ENCODE measurements around the gene CALML3. TPM values are rescaled to one million over a fixed set of nuclear protein-coding genes. Genes with fewer than 3 reads are reported as not detected.

Gene CALML3
- total and polyA plus RNA-seq, 10 of the 15 experiments (the other 5 are each of a cell fraction or from before 2014, with no cell fraction given) = not detected

- WGBS (ENCODE audit: insufficient coverage, insufficient replicate concordance, low lambda C conversion rate, missing lambda C conversion rate) = 53% methylated on average over 6 of the region's 7 CpGs
- no peak for FAIRE-seq
- no peak overlapping the region for H3K4me2 ChIP-seq (ENCODE audit: control insufficient read depth, insufficient read depth)
Observed at GRCh38 chr10:5536486-5537081, 11.8 kb downstream of the CALML3 start.

More at GRCh38 chr10:5536486-5537081, 11.8 kb downstream of the CALML3 start:
- CTCF ChIA-PET = interaction anchor here (0.6 kb wide), 1 partner anchor 1042 kb away, joined by 3 read pairs; no protein-coding TSS in a partner anchor
- no peak overlapping the region for H3K27ac ChIP-seq (ENCODE audit: control insufficient read depth, insufficient read depth)
- ATAC-seq (no peak), DNase-seq (ENCODE audit: low read depth, low spot score) (no peak)
- TF ChIP-seq NR2C2 (IDR thresholded peaks at IDR 0.05; ENCODE audit: borderline replicate concordance, control insufficient read depth, insufficient read length, low read depth) (no peak), PRDM15 (CRISPR knock-in tag; IDR thresholded peaks at IDR 0.05) (no peak), E2F4 (IDR thresholded peaks at IDR 0.05; ENCODE audit: low read depth, low read length) (no peak), CBX5 (IDR thresholded peaks at IDR 0.05; ENCODE audit: low read depth) (no peak), IRF5 (IDR thresholded peaks at IDR 0.05; ENCODE audit: borderline replicate concordance) (no peak), KDM1A (IDR thresholded peaks at IDR 0.05; ENCODE audit: borderline replicate concordance) (no peak), RAD21 (IDR thresholded peaks at IDR 0.05; ENCODE audit: insufficient read depth, low read depth, low read length) (no peak), POLR2AphosphoS2 (IDR thresholded peaks at IDR 0.05; ENCODE audit: low read depth, low read length) (no peak), CREM (IDR thresholded peaks at IDR 0.05; ENCODE audit: low read depth) (no peak), JUND (IDR thresholded peaks at IDR 0.05; ENCODE audit: low read depth, low read length) (no peak), LARP7 (IDR thresholded peaks at IDR 0.05) (no peak), TARDBP (IDR thresholded peaks at IDR 0.05; ENCODE audit: borderline replicate concordance) (no peak), IKZF2 (IDR thresholded peaks at IDR 0.05) (no peak), TBL1XR1 (IDR thresholded peaks at IDR 0.05; ENCODE audit: low read depth, low read length) (no peak), SIN3A (IDR thresholded peaks at IDR 0.05; ENCODE audit: low read depth, low read length) (no peak), ZNF274 (IDR thresholded peaks at IDR 0.05; ENCODE audit: insufficient read depth, insufficient read length) (no peak)
- no TSS peak for BruUV-seq (replicated peaks)
- no peaks in the 10 kb centered on the region for H3K36me3 ChIP-seq (ENCODE audit: control insufficient read depth in 2 of 2, insufficient read depth in 2 of 2, low read length in 1 of 2)
- H3K4me1 ChIP-seq (ENCODE audit: control insufficient read depth, insufficient read depth, low read length) = no peaks in the 10 kb centered on the region
- no peaks in the 10 kb centered on the region for H3K79me2 ChIP-seq (ENCODE audit: control insufficient read depth, insufficient read depth, low read length)
- no peaks in the 10 kb centered on the region for H4K20me1 ChIP-seq (ENCODE audit: control insufficient read depth, insufficient read depth)
- H2AFZ ChIP-seq (ENCODE audit: control insufficient read depth, low read depth, low read length) = no peak overlapping the region
- RAD21 ChIA-PET (ENCODE audit: unreplicated experiment) = no interaction called here
- H3K9me3 ChIP-seq (replicated peaks; ENCODE audit: control insufficient read depth, insufficient read depth, low read length) = peaks cover 2% of the 10 kb centered on the region; the same call in 2 of the 3 replicates
- no peak overlapping the region for H3K9ac ChIP-seq (ENCODE audit: control insufficient read depth, insufficient read depth, low read length)
- SMC1A ChIA-PET (ENCODE audit: uncharacterized antibody, unreplicated experiment) = no interaction called here
- intact Hi-C loops (cut with micrococcal nuclease; ENCODE audit: unreplicated experiment) (no loop called here), in situ Hi-C loops (cut with MboI) (no loop called here)
- POLR2A ChIA-PET = no interaction called here
- H3K4me3 ChIP-seq = no peak overlapping the region
- no peaks in the 10 kb centered on the region; a peak in 1 of 4 replicates for H3K27me3 ChIP-seq (replicated peaks in 1 of 2; ENCODE audit: control insufficient read depth in 2 of 2, insufficient read depth in 2 of 2, low read length in 1 of 2)

Data from GM12878 (cell line).